Measurements from ENCODE around the gene BHLHE41. TPM values are rescaled to one million over a fixed set of nuclear protein-coding genes. Genes with fewer than 3 reads are reported as not detected.

BHLHE41 gene
- total and polyA plus RNA-seq, 4 donors, result 0.17 to 0.29 (median 0.23) TPM; not detected in 1

GRCh38 chr12:26156201-26156871, 31.5 kb upstream of the BHLHE41 start:
- Histone ChIP-seq H3K36me3 (ENCODE audit: control insufficient read depth in 4 of 4, insufficient read depth in 3 of 4, low read depth in 1 of 4, low read length in 3 of 4) (no peaks in the 10 kb centered on the region), H3K4me3 (ENCODE audit: low read depth in 1 of 3, low read length in 3 of 3) (no peak overlapping the region), H3K27ac (ENCODE audit: low read depth in 1 of 2, low read length in 2 of 2) (no peak overlapping the region), H3K9me3 (ENCODE audit: control insufficient read depth in 4 of 4, low read length in 3 of 4) (no peaks in the 10 kb centered on the region), H3K9ac (ENCODE audit: low read depth in 1 of 2, low read length in 2 of 2) (no peak overlapping the region), H3K27me3 (ENCODE audit: control insufficient read depth in 4 of 4, insufficient read depth in 4 of 4, low read length in 3 of 4) (peaks cover 0 to 2% (median 0%) of the 10 kb centered on the region in 4 donors), H3K4me1 (ENCODE audit: control insufficient read depth in 4 of 4, insufficient read depth in 4 of 4, low read length in 3 of 4) (no peaks in the 10 kb centered on the region)
- TF ChIP-seq MAX (IDR thresholded peaks at IDR 0.05), result no peak
- no peak for TF ChIP-seq HNF4A (conservative IDR thresholded peaks at IDR 0.05)
- TF ChIP-seq ATF3 (IDR thresholded peaks at IDR 0.05), result no peak
- no peak for DNase-seq (ENCODE audit: low spot score)
- 74% methylated on average over 17 of the region's 17 CpGs for WGBS

- Histone ChIP-seq H3K9me3 (ENCODE audit: control insufficient read depth in 4 of 4, low read length in 3 of 4) (no peaks in the 10 kb centered on the region), H3K27ac (ENCODE audit: low read depth in 1 of 2, low read length in 2 of 2) (no peak overlapping the region), H3K4me1 (ENCODE audit: control insufficient read depth in 4 of 4, insufficient read depth in 4 of 4, low read length in 3 of 4) (no peaks in the 10 kb centered on the region), H3K36me3 (ENCODE audit: control insufficient read depth in 4 of 4, insufficient read depth in 3 of 4, low read depth in 1 of 4, low read length in 3 of 4) (no peaks in the 10 kb centered on the region), H3K27me3 (ENCODE audit: control insufficient read depth in 4 of 4, insufficient read depth in 4 of 4, low read length in 3 of 4) (no peaks in the 10 kb centered on the region), H3K9ac (ENCODE audit: low read depth in 1 of 2, low read length in 2 of 2) (no peak overlapping the region), H3K4me3 (ENCODE audit: low read depth in 1 of 3, low read length in 3 of 3) (no peak overlapping the region)
- 77% methylated on average over 5 of the region's 5 CpGs for WGBS
- TF ChIP-seq TAF1 (conservative IDR thresholded peaks at IDR 0.05) (no peak), SP1 (IDR thresholded peaks at IDR 0.05) (no peak), JUND (IDR thresholded peaks at IDR 0.05) (peak in 1 of 2 donors; percentile 43)
- no peak for DNase-seq (ENCODE audit: low spot score)
Observed at GRCh38 chr12:26153421-26154154, 28.8 kb upstream of the BHLHE41 start.

GRCh38 chr12:26152507-26153102, 27.8 kb upstream of the BHLHE41 start:
- Histone ChIP-seq H3K4me3 (ENCODE audit: low read depth in 1 of 3, low read length in 3 of 3) (no peak overlapping the region), H3K27me3 (ENCODE audit: control insufficient read depth in 4 of 4, insufficient read depth in 4 of 4, low read length in 3 of 4) (no peaks in the 10 kb centered on the region), H3K36me3 (ENCODE audit: control insufficient read depth in 4 of 4, insufficient read depth in 3 of 4, low read depth in 1 of 4, low read length in 3 of 4) (no peaks in the 10 kb centered on the region), H3K9ac (ENCODE audit: low read depth in 1 of 2, low read length in 2 of 2) (no peak overlapping the region), H3K4me1 (ENCODE audit: control insufficient read depth in 4 of 4, insufficient read depth in 4 of 4, low read length in 3 of 4) (no peaks in the 10 kb centered on the region), H3K9me3 (ENCODE audit: control insufficient read depth in 4 of 4, low read length in 3 of 4) (no peaks in the 10 kb centered on the region), H3K27ac (ENCODE audit: low read depth in 1 of 2, low read length in 2 of 2) (no peak overlapping the region)
- DNase-seq (ENCODE audit: low spot score), result no peak
- 77% methylated on average over 2 of the region's 2 CpGs for WGBS
- TF ChIP-seq NR2F2 (IDR thresholded peaks at IDR 0.05) (no peak), ATF3 (IDR thresholded peaks at IDR 0.05) (no peak), GABPA (IDR thresholded peaks at IDR 0.05 in 1 of 2, conservative IDR thresholded peaks at IDR 0.05 in 1 of 2) (no peak), FOXA1 (IDR thresholded peaks at IDR 0.05) (no peak), EGR1 (IDR thresholded peaks at IDR 0.05; ENCODE audit: low read depth in 2 of 2) (no peak), RAD21 (IDR thresholded peaks at IDR 0.05) (no peak), FOXA2 (IDR thresholded peaks at IDR 0.05) (no peak), ZBTB33 (IDR thresholded peaks at IDR 0.05) (no peak), REST (IDR thresholded peaks at IDR 0.05) (no peak), HNF4G (IDR thresholded peaks at IDR 0.05) (no peak), SP1 (IDR thresholded peaks at IDR 0.05) (no peak), HNF4A (conservative IDR thresholded peaks at IDR 0.05) (no peak), JUND (IDR thresholded peaks at IDR 0.05) (no peak), RXRA (IDR thresholded peaks at IDR 0.05) (no peak), TAF1 (conservative IDR thresholded peaks at IDR 0.05) (no peak), MAX (IDR thresholded peaks at IDR 0.05) (no peak), CTCF (IDR thresholded peaks at IDR 0.05; ENCODE audit: low read depth, low read length, missing input control) (no peak)

Measured in liver (tissue), 9 donors.